Ovary (tissue), 9 donors: ENCODE measurements around the gene TPCN2. TPM values are rescaled to one million over a fixed set of nuclear protein-coding genes. Genes with fewer than 3 reads are reported as not detected.

Experiments
- DNase-seq, 5 donors: peaks; one replicate each; pipeline ENCODE4 v3.0.0-alpha.2; 2019 to 2020
- H3K27ac ChIP-seq, 2 donors: fragments of 200-600 bp; one replicate each; pipeline versions ENCODE4 v1.5.1 to v1.8.0; 2019 to 2022
- H3K27me3 ChIP-seq: fragments of 200-600 bp; one replicate; pipeline ENCODE4 v1.8.0; 2022
- H3K36me3 ChIP-seq: fragments of 200-600 bp; sonication (generic); one replicate; pipeline ENCODE4 v1.5.1; 2019
- H3K4me1 ChIP-seq: one replicate; pipeline ENCODE4 v1.8.1; 2013; ENCODE audit warnings: mild to moderate bottlenecking, moderate library complexity; ENCODE audit not compliant: insufficient read depth
- H3K4me3 ChIP-seq: fragments of 200-600 bp; sonication (generic); one replicate; pipeline ENCODE4 v1.5.1; 2017
- H3K9me3 ChIP-seq, 2 donors: fragments of 200-600 bp in 1 of 2; sonication (generic) in 1 of 2; one replicate each; pipeline versions ENCODE4 v1.5.1 to v1.8.1; 2013 to 2019; ENCODE audit warnings: mild to moderate bottlenecking in 1 of 2, moderate library complexity in 1 of 2
- CTCF ChIP-seq, 3 donors: fragments of 450-650 bp in 2 of 3; fragments of 200-600 bp in 1 of 3; IDR thresholded peaks; one replicate each; pipeline versions ENCODE4 v1.5.1 to v1.8.0; 2016 to 2022; ENCODE audit warnings: antibody characterized with exemption in 3 of 3, mild to moderate bottlenecking in 1 of 3
- EP300 ChIP-seq: sonication (generic); formaldehyde crosslinking; IDR thresholded peaks from one replicate; pipeline ENCODE4 v1.6.1; 2017; ENCODE audit warnings: antibody characterized with exemption
- POLR2A ChIP-seq: fragments of 450-650 bp; IDR thresholded peaks from one replicate; pipeline ENCODE4 v1.6.1; 2017; ENCODE audit warnings: antibody characterized with exemption, mild to moderate bottlenecking, moderate library complexity
- WGBS, 3 donors: extraction: QIAGEN DNeasy Blood & Tissue Kit in 1 of 3; methylation state at CpG; one replicate each; pipeline versions ENCODE4 v1.1.5 to v1.1.7; 2013 to 2017; 5-methylcytosine and 5-hydroxymethylcytosine counted together
- intact Hi-C, 4 donors: fragments of 100-400 bp; cut with DNase I; formaldehyde crosslinking; loops; one replicate each; pipeline versions ENCODE4 v1.11.0 to v1.15.1; 2022 to 2023
- polyA plus RNA-seq, 2 donors: library from polyadenylated mRNA; stranded (reverse); fragments of 200-250 nt in 1 of 2; fragments of 350-450 nt in 1 of 2; fragmentation: Illumina TruSeq in 1 of 2; extraction: RNeasy Lipid Tissue Mini Kit (QIAGEN cat#74804) in 1 of 2; gene quantifications; one replicate each; pipeline ENCODE4 v1.2.3, GENCODE V29; 2013 to 2014
- total RNA-seq, 7 donors: library from RNA; depleted of rRNA in 2 of 7; stranded (reverse); fragments of >200 nt in 2 of 7; fragmentation: NEBNext Ultra II Directional in 3 of 7; extraction: Animal tissue kit (Norgen Biotek cat#: 25700) in 3 of 7; gene quantifications; one replicate each; pipeline versions ENCODE4 v1.1.0 to v1.2.4, GENCODE V29; 2016 to 2023
- donor health status: DM: no; HTN: no; CAD: no; lungs with moderate emphysema.
- donor health status: DM: no; HTN: no; CAD: no.
- donor health status: Bipolar disorder and iron deficiency.
- donor health status: DM: yes; HTN: yes; CAD: no.
- donor health status: DM: no; HTN: no; CAD: no.
- donor health status: DM: yes; HTN: yes; CAD: no.

Gene TPCN2
- total and polyA plus RNA-seq, 9 donors: 6.5 to 35.7 (median 23.3) TPM

DNA sequence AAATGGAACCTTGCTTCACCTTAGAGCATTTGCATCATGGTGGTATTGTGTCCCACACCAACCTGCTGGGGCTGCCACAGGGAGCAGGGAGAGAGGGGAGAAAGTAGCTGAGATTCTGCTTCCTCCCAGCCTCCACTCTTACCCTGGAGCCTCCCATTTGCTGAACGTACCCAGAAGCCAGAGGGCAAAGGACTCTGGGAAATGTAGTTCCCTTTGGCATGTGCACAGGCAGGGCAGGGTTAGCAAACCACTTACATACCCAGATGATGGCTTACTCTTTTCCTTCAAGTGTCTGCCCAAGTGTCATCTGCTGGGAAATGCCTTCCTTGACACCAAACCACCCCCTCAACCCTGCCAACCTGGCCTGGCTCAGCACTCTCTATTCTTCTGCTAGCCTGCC, 123.9 kb downstream of the TPCN2 start:
- Histone ChIP-seq H3K36me3 (no peaks in the 10 kb centered on the region), H3K9me3 (no peaks in the 10 kb centered on the region), H3K27me3 (no peaks in the 10 kb centered on the region), H3K4me3 (no peak overlapping the region), H3K4me1 (no peaks in the 10 kb centered on the region), H3K27ac (no peak overlapping the region)
- TF ChIP-seq POLR2A (no peak), EP300 (no peak), CTCF (IDR thresholded peaks at IDR 0.05) (no peak)
- 0 to 7% (median 3%) methylated on average over 1 of the region's 1 CpG for WGBS, 3 donors
- intact Hi-C loops: no loop called here
- DNase-seq: no peak

- Histone ChIP-seq H3K27ac (no peak overlapping the region), H3K4me3 (no peak overlapping the region), H3K27me3 (no peaks in the 10 kb centered on the region), H3K4me1 (no peaks in the 10 kb centered on the region), H3K36me3 (no peaks in the 10 kb centered on the region), H3K9me3 (no peaks in the 10 kb centered on the region)
- WGBS, 3 donors: 90 to 98% (median 93%) methylated on average over 3 of the region's 3 CpGs
- intact Hi-C loops: no loop called here
- TF ChIP-seq CTCF (IDR thresholded peaks at IDR 0.05) (no peak), EP300 (no peak), POLR2A (no peak)
- no peak for DNase-seq
Measured at GRCh38 chr11:69173331-69173730, 124.6 kb downstream of the TPCN2 start.

GRCh38 chr11:69173925-69174581, 125.3 kb downstream of the TPCN2 start:
- no peak for TF ChIP-seq EP300
- no peak for TF ChIP-seq CTCF (IDR thresholded peaks at IDR 0.05)
- no peak for TF ChIP-seq POLR2A
- no peaks in the 10 kb centered on the region for H3K36me3 ChIP-seq
- no peak overlapping the region for H3K27ac ChIP-seq
- intact Hi-C loops: no loop called here
- 76 to 81% (median 79%) methylated on average over 8 of the region's 8 CpGs for WGBS, 3 donors
- no peak overlapping the region for H3K4me3 ChIP-seq
- no peaks in the 10 kb centered on the region for H3K4me1 ChIP-seq
- no peak for DNase-seq
- no peaks in the 10 kb centered on the region for H3K9me3 ChIP-seq
- no peaks in the 10 kb centered on the region for H3K27me3 ChIP-seq

DNA sequence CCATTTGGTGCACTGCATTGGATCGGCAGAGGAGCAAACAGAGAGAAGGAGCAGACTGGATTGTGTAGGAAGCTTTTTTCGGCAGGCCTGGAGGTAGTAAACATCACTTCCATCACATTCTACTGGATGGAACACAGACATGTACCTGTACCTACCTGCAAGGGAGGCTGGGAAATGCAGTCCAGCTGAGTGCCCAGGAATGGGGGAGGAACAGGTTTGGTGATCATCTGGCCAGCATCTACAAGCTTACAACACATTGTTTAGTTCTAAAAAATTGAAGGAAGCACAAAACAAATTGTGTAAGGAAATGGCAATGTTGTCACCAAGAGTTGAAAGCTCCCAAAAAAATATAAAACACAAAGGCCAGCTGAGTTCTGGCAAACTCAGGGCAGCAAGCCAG, 126.1 kb downstream of the TPCN2 start:
- no peak for DNase-seq
- Histone ChIP-seq H3K4me3 (no peak overlapping the region), H3K4me1 (no peaks in the 10 kb centered on the region), H3K27ac (no peak overlapping the region), H3K36me3 (no peaks in the 10 kb centered on the region), H3K27me3 (no peaks in the 10 kb centered on the region), H3K9me3 (no peaks in the 10 kb centered on the region)
- intact Hi-C loops: no loop called here
- 84 to 98% (median 90%) methylated on average over 2 of the region's 2 CpGs for WGBS, 3 donors
- TF ChIP-seq POLR2A (no peak), EP300 (no peak), CTCF (IDR thresholded peaks at IDR 0.05) (no peak)
